Endothelial cell of umbilical vein (primary cell): ENCODE data around the gene SIRT4. TPM values are rescaled to one million over a fixed set of nuclear protein-coding genes. Genes with fewer than 3 reads are reported as not detected.

Experiments
- BruUV-seq: library from RNA; stranded (reverse); fragments of 400-500 nt; replicated peaks from 2 replicates; lab custom pipeline; 2021; lab: Mats Ljungman, UMichigan
- CTCF ChIA-PET: fragments of 300-600, 350-600 bp; sonication (Branson Sonifier 250); formaldehyde crosslinking; loops from one replicate; lab custom pipeline; 2021; ENCODE audit warnings: antibody characterized with exemption, inconsistent platforms; lab: Charles Lee
- POLR2A ChIA-PET: fragments of 300-600, 350-600 bp; sonication (Branson Sonifier 250); formaldehyde crosslinking; loops from one replicate; lab custom pipeline; 2021; ENCODE audit warnings: antibody characterized with exemption, inconsistent platforms; lab: Charles Lee
- DNase-seq: peaks from one replicate; pipeline ENCODE4 v3.0.0-alpha.2; 2011; ENCODE audit warnings: low read depth, low spot score
- FAIRE-seq: peaks from 2 replicates; lab custom pipeline; 2011; peaks lifted over from hg19 to GRCh38; lab: Jason Lieb, UNC
- H2AFZ ChIP-seq: 2 replicates; pipeline ENCODE4 v1.6.0; 2012; ENCODE audit warnings: low read depth, low read length, control low read depth, inconsistent platforms
- H3K27ac ChIP-seq: 2 replicates; pipeline ENCODE4 v1.5.1; 2011; ENCODE audit warnings: low read depth, mild to moderate bottlenecking, control low read depth, low read length, moderate library complexity; ENCODE audit not compliant: insufficient read depth
- H3K27me3 ChIP-seq, 2 experiments: 2 replicates each; pipeline versions ENCODE4 v1.6.0 to v1.6.1; 2011; ENCODE audit warnings: low read length in 2 of 2, mixed read lengths in 1 of 2; ENCODE audit not compliant: control insufficient read depth in 2 of 2, insufficient read depth in 2 of 2
- H3K36me3 ChIP-seq, 2 experiments: 2 replicates in 1 of 2; 3 replicates in 1 of 2; pipeline ENCODE4 v1.5.1; 2011; ENCODE audit warnings: low read length in 2 of 2, mild to moderate bottlenecking in 1 of 2, moderate library complexity in 1 of 2; ENCODE audit not compliant: control insufficient read depth in 2 of 2, insufficient read depth in 2 of 2; ENCODE audit errors: extremely low read depth in 1 of 2
- H3K4me1 ChIP-seq: 3 replicates; pipeline ENCODE4 v1.5.1; 2011; ENCODE audit warnings: mild to moderate bottlenecking, low read length; ENCODE audit not compliant: control insufficient read depth, insufficient read depth; ENCODE audit errors: extremely low read depth
- H3K4me2 ChIP-seq: 2 replicates; pipeline ENCODE4 v1.6.1; 2011; ENCODE audit warnings: low read length, control low read depth, mixed read lengths; ENCODE audit not compliant: insufficient read depth
- H3K4me3 ChIP-seq, 3 experiments: fragments of 200-600 bp in 1 of 3; sonication (generic), shearing (Covaris generic) in 1 of 3; replicated peaks in 1 of 3; 2 replicates each; pipeline ENCODE4 v1.5.1; 2011 to 2016; ENCODE audit warnings: control low read depth in 3 of 3, low read length in 3 of 3, mild to moderate bottlenecking in 2 of 3, inconsistent platforms in 1 of 3, low read depth in 1 of 3, moderate library complexity in 1 of 3; ENCODE audit not compliant: insufficient read depth in 1 of 3
- H3K79me2 ChIP-seq: 2 replicates; pipeline ENCODE4 v1.6.0; 2012; ENCODE audit warnings: low read length, inconsistent platforms; ENCODE audit not compliant: control insufficient read depth, insufficient read depth
- H3K9ac ChIP-seq: replicated peaks from 2 replicates; pipeline ENCODE3; 2011; ENCODE audit warnings: low read length, control low read depth; ENCODE audit not compliant: insufficient read depth; ENCODE audit errors: extremely low read depth
- H3K9me1 ChIP-seq: replicated peaks from 3 replicates; pipeline ENCODE4 v1.6.0; 2011; ENCODE audit warnings: mild to moderate bottlenecking, low read length; ENCODE audit not compliant: control insufficient read depth, insufficient read depth; ENCODE audit errors: extremely low read depth
- H3K9me3 ChIP-seq: replicated peaks from 2 replicates; pipeline ENCODE4 v1.5.1; 2012; ENCODE audit warnings: low read length, inconsistent platforms; ENCODE audit not compliant: control insufficient read depth, insufficient read depth
- H4K20me1 ChIP-seq: replicated peaks from 2 replicates; pipeline ENCODE3; 2011; ENCODE audit warnings: mild to moderate bottlenecking, low read length; ENCODE audit not compliant: control insufficient read depth, insufficient read depth; ENCODE audit errors: extremely low read depth
- EZH2 ChIP-seq: IDR thresholded peaks from 2 replicates; pipeline ENCODE4 v1.6.1; 2012; ENCODE audit warnings: borderline replicate concordance, low read depth, mild to moderate bottlenecking, moderate library complexity, low read length, inconsistent platforms; ENCODE audit not compliant: severe bottlenecking
- FOS ChIP-seq: IDR thresholded peaks from 2 replicates; pipeline ENCODE4 v1.6.1; 2011; ENCODE audit warnings: mild to moderate bottlenecking, low read length, moderate library complexity, borderline replicate concordance; ENCODE audit not compliant: insufficient read depth
- GATA2 ChIP-seq: IDR thresholded peaks from 2 replicates; pipeline ENCODE4 v1.7.0; 2011; ENCODE audit warnings: low read depth, mild to moderate bottlenecking, moderate library complexity, mixed read lengths, low read length; ENCODE audit not compliant: insufficient read length, insufficient read depth
- JUN ChIP-seq: IDR thresholded peaks from 2 replicates; pipeline ENCODE4 v1.6.1; 2011; ENCODE audit warnings: borderline replicate concordance, low read depth; ENCODE audit not compliant: insufficient read length, insufficient read depth
- MYC ChIP-seq: IDR thresholded peaks from one replicate; pipeline ENCODE4 v1.6.1; 2011; ENCODE audit warnings: mild to moderate bottlenecking, low read depth, low read length
- POLR2A ChIP-seq: IDR thresholded peaks from 2 replicates; pipeline ENCODE4 v1.6.1; 2012; ENCODE audit warnings: low read depth, mild to moderate bottlenecking, control low read depth, low read length
- POLR2AphosphoS5 ChIP-seq: IDR thresholded peaks from 2 replicates; pipeline ENCODE4 v1.6.1; 2012; ENCODE audit warnings: low read depth, mild to moderate bottlenecking, control low read depth, low read length, moderate library complexity; ENCODE audit not compliant: insufficient read depth
- dilution Hi-C: fragments of 300-500 bp; cut with MboI; formaldehyde crosslinking; loops from one replicate; pipeline ENCODE4 v1.15.0; 2019; ENCODE audit warnings: low sequenced_read_pairs; ENCODE audit not compliant: extremely low pct_ligation_motif_present
- intact Hi-C: fragments of 100-400 bp; cut with micrococcal nuclease; formaldehyde crosslinking; loops from one replicate; pipeline ENCODE4 v1.10.0; 2022
- polyA plus RNA-seq, 4 experiments: library from polyadenylated mRNA; depleted of rRNA in 3 of 4; stranded (reverse) in 3 of 4; unstranded in 1 of 4; fragments of >200 nt; gene quantifications; 2 replicates each; pipeline versions ENCODE4 v1.2.1 to v1.2.3, GENCODE V29; 2011 to 2012; ENCODE audit warnings: missing spikeins in 1 of 4
- total RNA-seq: library from RNA; stranded (reverse); gene quantifications from 2 replicates; pipeline ENCODE4 v1.2.3, GENCODE V29; 2021
- TF ChIP-seq, protein P1 (sequence below): IDR thresholded peaks from 2 replicates; pipeline ENCODE4 v1.6.1; 2011; ENCODE audit not compliant: insufficient read depth, insufficient read length
- TF ChIP-seq, protein P2 (sequence below), 2 donors: IDR thresholded peaks; 1 replicate in 1 of 2; 2 replicates in 1 of 2; pipeline ENCODE4 v1.5.1; 2011; ENCODE audit warnings: low read length in 2 of 2, mild to moderate bottlenecking in 2 of 2, moderate library complexity in 2 of 2, control low read depth in 1 of 2, inconsistent platforms in 1 of 2, low read depth in 1 of 2; ENCODE audit not compliant: insufficient read depth in 1 of 2; ENCODE audit errors: extremely low read depth in 1 of 2

Gene SIRT4
- total and polyA plus RNA-seq, 2 donors (not counting 3 experiments of a cell fraction or from before 2014, with no cell fraction given), result 0.79 to 1.2 TPM

DNA sequence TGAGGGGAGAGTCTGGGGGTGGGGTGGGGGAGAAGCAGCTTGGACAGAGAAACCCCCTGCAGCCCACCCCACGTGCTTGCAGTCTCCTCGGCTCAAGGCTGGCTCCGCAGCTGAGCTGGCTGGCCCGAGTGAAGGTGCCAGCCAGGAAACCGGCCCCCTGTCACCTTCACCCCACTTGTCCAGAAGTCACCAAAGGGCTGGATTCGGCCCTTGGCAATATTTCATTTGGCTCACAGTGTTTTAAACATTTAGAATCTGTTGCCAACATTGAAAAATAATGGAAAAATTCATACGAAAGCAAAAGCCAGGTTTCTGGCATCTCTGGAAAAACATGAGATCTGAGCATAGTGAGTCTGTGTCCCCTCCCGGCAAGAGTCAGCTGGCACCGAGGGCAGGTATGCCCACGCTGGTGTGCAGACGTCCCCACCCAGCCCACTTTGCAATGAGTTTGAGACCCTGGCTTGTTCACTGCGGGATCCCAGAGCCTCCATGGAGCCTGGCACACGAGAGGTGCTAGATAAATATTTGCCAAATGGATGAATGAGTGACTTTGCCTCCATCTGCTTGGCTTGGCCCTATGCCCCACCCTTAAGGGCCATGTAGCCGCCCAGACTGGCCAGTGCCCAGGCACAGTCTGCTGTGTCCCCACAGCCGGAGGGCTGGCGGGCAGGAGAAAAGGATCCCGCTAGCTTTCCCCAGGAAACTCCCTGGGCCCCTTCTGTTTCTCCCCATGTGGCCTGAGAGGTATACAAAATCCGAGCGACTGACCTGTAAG, 48.6 kb downstream of the SIRT4 start:
- H3K27ac ChIP-seq, result no peak overlapping the region
- H3K4me2 ChIP-seq, result no peak overlapping the region
- no peaks in the 10 kb centered on the region for H3K4me1 ChIP-seq
- TF ChIP-seq, protein P1, sequence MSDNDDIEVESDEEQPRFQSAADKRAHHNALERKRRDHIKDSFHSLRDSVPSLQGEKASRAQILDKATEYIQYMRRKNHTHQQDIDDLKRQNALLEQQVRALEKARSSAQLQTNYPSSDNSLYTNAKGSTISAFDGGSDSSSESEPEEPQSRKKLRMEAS, result no peak
- TF ChIP-seq JUN (no peak), GATA2 (no peak), POLR2A (no peak), MYC (no peak), POLR2AphosphoS5 (no peak), FOS (no peak), EZH2 (no peak)
- TF ChIP-seq, protein P2, sequence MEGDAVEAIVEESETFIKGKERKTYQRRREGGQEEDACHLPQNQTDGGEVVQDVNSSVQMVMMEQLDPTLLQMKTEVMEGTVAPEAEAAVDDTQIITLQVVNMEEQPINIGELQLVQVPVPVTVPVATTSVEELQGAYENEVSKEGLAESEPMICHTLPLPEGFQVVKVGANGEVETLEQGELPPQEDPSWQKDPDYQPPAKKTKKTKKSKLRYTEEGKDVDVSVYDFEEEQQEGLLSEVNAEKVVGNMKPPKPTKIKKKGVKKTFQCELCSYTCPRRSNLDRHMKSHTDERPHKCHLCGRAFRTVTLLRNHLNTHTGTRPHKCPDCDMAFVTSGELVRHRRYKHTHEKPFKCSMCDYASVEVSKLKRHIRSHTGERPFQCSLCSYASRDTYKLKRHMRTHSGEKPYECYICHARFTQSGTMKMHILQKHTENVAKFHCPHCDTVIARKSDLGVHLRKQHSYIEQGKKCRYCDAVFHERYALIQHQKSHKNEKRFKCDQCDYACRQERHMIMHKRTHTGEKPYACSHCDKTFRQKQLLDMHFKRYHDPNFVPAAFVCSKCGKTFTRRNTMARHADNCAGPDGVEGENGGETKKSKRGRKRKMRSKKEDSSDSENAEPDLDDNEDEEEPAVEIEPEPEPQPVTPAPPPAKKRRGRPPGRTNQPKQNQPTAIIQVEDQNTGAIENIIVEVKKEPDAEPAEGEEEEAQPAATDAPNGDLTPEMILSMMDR (IDR thresholded peaks at IDR 0.05; ENCODE audit: extremely low read depth in 1 of 2, insufficient read depth in 1 of 2, low read depth in 1 of 2, low read length in 2 of 2), result no peak
- H2AFZ ChIP-seq, result no peak overlapping the region
- H4K20me1 ChIP-seq, result no peaks in the 10 kb centered on the region
- FAIRE-seq, result no peak
- H3K36me3 ChIP-seq, result no peaks in the 10 kb centered on the region
- no peaks in the 10 kb centered on the region for H3K9me3 ChIP-seq
- intact Hi-C loops (no loop called here), dilution Hi-C loops (no loop called here)
- POLR2A ChIA-PET, result no interaction called here
- no peak overlapping the region for H3K4me3 ChIP-seq
- no peaks in the 10 kb centered on the region for H3K9me1 ChIP-seq
- CTCF ChIA-PET, result interaction anchor here (1.0 to 2.4 kb wide), 3 partner anchors 16 to 79 kb away, joined by 3 to 7 read pairs (median 4); no protein-coding TSS in a partner anchor
- no peaks in the 10 kb centered on the region for H3K79me2 ChIP-seq
- H3K9ac ChIP-seq, result no peak overlapping the region
- no peak for DNase-seq
- H3K27me3 ChIP-seq, result peaks cover 3 to 9% of the 10 kb centered on the region in 2 experiments
- BruUV-seq, result no TSS peak
